ENCODE data around the gene MRO.
A peak's percentile ranks its signal among the peaks of the same experiment; 100 is the strongest.
"Not testable (repeated sequence)": the region's sequence is repeated elsewhere in the genome, so short reads cannot be mapped to it uniquely, and the experiment has no call there.

MRO gene

DNA sequence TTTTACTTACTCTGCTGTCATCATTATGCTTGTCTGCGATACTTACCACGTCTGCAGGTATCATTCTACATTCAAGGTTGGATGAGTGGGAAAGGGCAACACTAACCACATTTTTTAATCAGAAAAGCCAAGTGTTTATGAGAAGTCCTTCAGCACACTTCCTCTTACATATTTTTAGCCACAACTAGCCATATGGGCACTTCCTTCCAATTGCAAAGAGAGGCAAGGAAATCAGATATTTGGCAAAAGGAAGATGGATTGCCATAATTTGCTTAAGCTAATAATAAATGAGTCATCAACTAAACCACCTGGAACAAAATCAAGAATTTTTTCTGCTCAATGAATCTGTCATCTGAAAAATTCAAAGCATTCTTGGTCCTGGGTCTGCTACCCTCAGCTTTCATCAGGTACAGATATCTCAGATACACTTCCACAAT, 16.7 kb upstream of the MRO start:
- Histone ChIP-seq H3K4me1 (ENCODE audit: control insufficient read depth, insufficient read depth, low read length) (no peaks in the 10 kb centered on the region), H3K4me3 (ENCODE audit: low read length in 2 of 2) (no peak overlapping the region), H3K9me3 (ENCODE audit: control insufficient read depth in 2 of 2, low read length in 2 of 2) (no peaks in the 10 kb centered on the region), H3K27me3 (ENCODE audit: control insufficient read depth in 1 of 2, insufficient read depth in 2 of 2, low read length in 2 of 2) (peaks cover 0 to 2% of the 10 kb centered on the region in 2 donors), H3K36me3 (ENCODE audit: control insufficient read depth in 2 of 2, insufficient read depth in 2 of 2, low read length in 2 of 2) (no peaks in the 10 kb centered on the region), H3K27ac (ENCODE audit: low read length) (no peak overlapping the region), H3K9ac (ENCODE audit: low read length in 2 of 2) (no peak overlapping the region)

DNA sequence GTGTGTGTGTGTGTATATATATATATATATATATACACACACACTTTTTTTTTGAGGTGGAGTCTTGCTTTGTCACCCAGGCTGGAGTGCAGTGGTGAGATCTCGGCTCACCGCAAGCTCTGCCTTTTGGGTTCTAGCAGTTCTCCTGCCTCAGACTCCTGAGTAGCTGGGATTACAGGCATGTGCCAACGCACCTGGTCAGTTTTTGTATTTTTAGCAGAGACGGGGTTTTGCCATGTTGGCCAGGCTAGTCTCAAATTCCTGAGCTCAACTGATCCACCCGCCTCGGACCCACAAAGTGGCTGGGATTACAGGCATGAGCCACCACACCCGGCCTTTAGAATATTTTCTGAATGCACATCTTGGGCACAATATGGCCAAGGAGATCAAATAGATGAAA, 13.7 kb upstream of the MRO start:
- H3K36me3 ChIP-seq (ENCODE audit: control insufficient read depth in 2 of 2, insufficient read depth in 2 of 2, low read length in 2 of 2); H3K9ac ChIP-seq (ENCODE audit: low read length in 2 of 2); H3K9me3 ChIP-seq (ENCODE audit: control insufficient read depth in 2 of 2, low read length in 2 of 2); H3K4me1 ChIP-seq (ENCODE audit: control insufficient read depth, insufficient read depth, low read length); H3K27ac ChIP-seq (ENCODE audit: low read length); H3K4me3 ChIP-seq (ENCODE audit: low read length in 2 of 2); H3K27me3 ChIP-seq (ENCODE audit: control insufficient read depth in 1 of 2, insufficient read depth in 2 of 2, low read length in 2 of 2): not testable (repeated sequence)

DNA sequence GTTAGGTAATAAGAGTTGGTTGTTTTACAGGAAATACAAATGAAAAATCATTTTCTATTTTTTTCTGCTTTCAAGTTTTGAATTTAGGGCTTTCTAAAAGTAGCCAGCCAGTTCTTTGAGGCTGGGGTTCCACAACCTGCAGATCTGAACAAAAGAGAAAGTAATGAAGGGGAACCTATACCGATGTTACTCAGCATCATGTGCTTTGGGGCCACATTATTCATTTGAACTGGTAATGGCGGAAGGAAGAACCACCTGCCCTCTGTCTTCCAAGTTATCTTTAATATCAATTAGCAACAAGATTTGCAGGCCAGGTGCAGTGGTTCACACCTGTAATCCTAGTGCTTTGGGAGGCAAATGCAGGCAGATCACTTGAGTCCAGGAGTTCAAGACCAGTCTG, 12.9 kb upstream of the MRO start:
- Histone ChIP-seq H3K27ac (ENCODE audit: low read length) (no peak overlapping the region), H3K9me3 (ENCODE audit: control insufficient read depth in 2 of 2, low read length in 2 of 2) (no peaks in the 10 kb centered on the region), H3K9ac (ENCODE audit: low read length in 2 of 2) (no peak overlapping the region), H3K36me3 (ENCODE audit: control insufficient read depth in 2 of 2, insufficient read depth in 2 of 2, low read length in 2 of 2) (no peaks in the 10 kb centered on the region), H3K4me3 (ENCODE audit: low read length in 2 of 2) (no peak overlapping the region), H3K4me1 (ENCODE audit: control insufficient read depth, insufficient read depth, low read length) (no peaks in the 10 kb centered on the region), H3K27me3 (ENCODE audit: control insufficient read depth in 1 of 2, insufficient read depth in 2 of 2, low read length in 2 of 2) (no peaks in the 10 kb centered on the region)

DNA sequence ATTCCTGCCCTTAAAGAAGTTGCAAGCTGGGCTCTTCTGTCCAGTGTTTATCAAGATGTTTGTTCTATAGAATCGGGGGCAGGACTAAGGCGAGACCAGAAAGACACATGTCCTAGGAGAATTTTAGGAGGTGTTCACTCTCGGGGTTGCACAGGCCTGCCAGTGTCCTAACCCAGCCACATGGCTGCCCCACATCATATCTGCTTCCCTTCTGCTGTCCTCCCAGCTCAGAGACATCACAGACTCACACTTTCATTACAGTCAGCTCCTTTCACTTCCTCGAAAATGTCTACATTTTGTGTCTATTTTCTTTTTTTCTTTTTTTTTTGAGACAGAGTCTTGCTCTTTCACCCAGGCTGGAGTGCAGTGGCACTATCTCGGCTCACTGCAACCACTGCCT, 10.7 kb upstream of the MRO start:
- Histone ChIP-seq H3K9ac (ENCODE audit: low read length in 2 of 2) (no peak overlapping the region), H3K9me3 (ENCODE audit: control insufficient read depth in 2 of 2, low read length in 2 of 2) (no peaks in the 10 kb centered on the region), H3K27ac (ENCODE audit: low read length) (no peak overlapping the region), H3K4me3 (ENCODE audit: low read length in 2 of 2) (no peak overlapping the region), H3K27me3 (ENCODE audit: control insufficient read depth in 1 of 2, insufficient read depth in 2 of 2, low read length in 2 of 2) (no peaks in the 10 kb centered on the region), H3K4me1 (ENCODE audit: control insufficient read depth, insufficient read depth, low read length) (no peaks in the 10 kb centered on the region), H3K36me3 (ENCODE audit: control insufficient read depth in 2 of 2, insufficient read depth in 2 of 2, low read length in 2 of 2) (no peaks in the 10 kb centered on the region)

DNA sequence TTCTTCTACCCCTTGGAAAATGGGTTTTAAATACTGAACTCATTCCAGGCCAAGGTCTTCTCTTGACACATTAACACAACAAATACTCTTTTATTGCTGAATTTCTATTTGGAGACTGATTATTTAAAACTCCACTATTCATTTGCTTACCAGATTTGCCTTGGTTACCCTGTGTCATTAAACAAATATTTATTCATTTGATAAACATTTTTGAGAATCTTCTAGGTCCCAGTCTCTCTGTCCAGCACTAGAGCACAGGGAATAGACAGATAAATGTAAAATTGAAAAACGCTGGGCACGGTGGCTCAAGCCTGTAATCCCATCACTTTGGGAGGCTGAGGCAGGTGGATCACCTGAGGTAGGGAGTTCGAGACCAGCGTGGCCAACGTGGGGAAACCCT, 9.8 kb upstream of the MRO start:
- no peaks in the 10 kb centered on the region for H3K27me3 ChIP-seq (ENCODE audit: control insufficient read depth in 1 of 2, insufficient read depth in 2 of 2, low read length in 2 of 2)
- no peak overlapping the region for H3K27ac ChIP-seq (ENCODE audit: low read length)
- H3K4me1 ChIP-seq (ENCODE audit: control insufficient read depth, insufficient read depth, low read length) = no peaks in the 10 kb centered on the region
- no peaks in the 10 kb centered on the region for H3K36me3 ChIP-seq (ENCODE audit: control insufficient read depth in 2 of 2, insufficient read depth in 2 of 2, low read length in 2 of 2)
- no peak overlapping the region for H3K9ac ChIP-seq (ENCODE audit: low read length in 2 of 2)
- no peak overlapping the region for H3K4me3 ChIP-seq (ENCODE audit: low read length in 2 of 2)
- H3K9me3 ChIP-seq (ENCODE audit: control insufficient read depth in 2 of 2, low read length in 2 of 2) = no peaks in the 10 kb centered on the region

DNA sequence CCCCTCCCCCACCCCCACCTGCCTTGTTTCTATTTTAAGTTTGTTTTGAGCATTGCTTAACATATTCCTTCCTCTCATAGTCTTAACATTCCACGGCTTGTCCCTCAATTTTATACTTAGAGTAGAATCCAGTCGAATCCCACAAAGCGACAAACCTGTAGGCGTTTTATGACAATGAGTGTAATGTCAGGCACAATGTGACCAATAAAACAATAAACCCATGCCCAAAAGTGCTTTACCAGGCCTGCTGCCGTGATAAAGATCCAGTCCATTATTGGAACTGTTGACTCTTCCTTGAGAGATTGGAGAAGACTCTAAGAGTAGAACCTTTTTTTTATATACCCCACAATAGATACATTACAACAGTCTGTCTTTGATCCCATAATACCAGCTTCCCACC, 6.2 kb upstream of the MRO start:
- H3K36me3 ChIP-seq (ENCODE audit: control insufficient read depth in 2 of 2, insufficient read depth in 2 of 2, low read length in 2 of 2) = no peaks in the 10 kb centered on the region
- H3K4me3 ChIP-seq (ENCODE audit: low read length in 2 of 2) = no peak overlapping the region
- no peaks in the 10 kb centered on the region for H3K4me1 ChIP-seq (ENCODE audit: control insufficient read depth, insufficient read depth, low read length)
- H3K27ac ChIP-seq (ENCODE audit: low read length) = no peak overlapping the region
- no peak overlapping the region for H3K9ac ChIP-seq (ENCODE audit: low read length in 2 of 2)
- H3K9me3 ChIP-seq (ENCODE audit: control insufficient read depth in 2 of 2, low read length in 2 of 2) = no peaks in the 10 kb centered on the region
- no peaks in the 10 kb centered on the region for H3K27me3 ChIP-seq (ENCODE audit: control insufficient read depth in 1 of 2, insufficient read depth in 2 of 2, low read length in 2 of 2)

DNA sequence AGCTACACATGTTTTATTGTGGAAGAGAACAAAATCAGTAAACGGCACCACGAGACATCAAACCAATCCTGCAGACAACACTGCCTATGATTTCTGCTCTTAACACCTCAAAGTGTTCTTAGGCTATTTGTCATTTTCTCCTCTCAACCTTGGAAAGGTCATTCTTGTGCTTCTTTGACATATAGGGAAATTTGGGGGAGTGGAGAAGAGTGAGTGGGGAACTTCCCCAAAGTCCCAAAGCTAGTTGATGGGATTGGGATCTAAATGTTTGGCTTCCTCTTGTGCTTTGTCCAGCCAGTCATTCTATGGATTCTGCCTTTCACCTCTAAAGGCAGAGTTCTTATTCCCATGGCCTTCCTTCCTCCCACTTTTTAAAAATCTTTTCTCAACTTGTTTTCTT, 5.8 kb upstream of the MRO start:
- Histone ChIP-seq H3K27ac (ENCODE audit: low read length) (no peak overlapping the region), H3K4me1 (ENCODE audit: control insufficient read depth, insufficient read depth, low read length) (peaks cover under 1% of the 10 kb centered on the region), H3K9ac (ENCODE audit: low read length in 2 of 2) (no peak overlapping the region), H3K36me3 (ENCODE audit: control insufficient read depth in 2 of 2, insufficient read depth in 2 of 2, low read length in 2 of 2) (no peaks in the 10 kb centered on the region), H3K9me3 (ENCODE audit: control insufficient read depth in 2 of 2, low read length in 2 of 2) (no peaks in the 10 kb centered on the region), H3K4me3 (ENCODE audit: low read length in 2 of 2) (no peak overlapping the region), H3K27me3 (ENCODE audit: control insufficient read depth in 1 of 2, insufficient read depth in 2 of 2, low read length in 2 of 2) (no peaks in the 10 kb centered on the region)

DNA sequence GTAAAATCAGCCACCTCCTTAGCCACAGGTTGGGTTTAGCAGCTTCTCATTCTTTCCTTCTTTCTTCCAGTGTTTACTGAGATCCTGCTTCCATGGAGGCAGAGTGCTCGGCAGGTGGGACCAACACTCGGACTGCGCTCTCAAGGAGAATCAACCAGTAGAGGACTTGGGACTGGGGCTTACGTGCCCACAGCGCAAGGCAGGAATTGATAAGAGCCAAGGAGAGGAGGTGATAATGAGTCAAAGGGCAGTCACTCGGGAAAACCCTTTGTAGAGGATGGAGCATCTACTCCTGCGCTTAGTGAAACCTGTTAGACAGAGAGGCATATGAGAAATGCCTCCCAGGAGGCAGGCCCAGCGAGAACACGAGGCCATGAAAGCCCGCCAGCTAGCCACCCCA, 2.9 kb upstream of the MRO start:
- Histone ChIP-seq H3K4me1 (ENCODE audit: control insufficient read depth, insufficient read depth, low read length) (peaks cover 15% of the 10 kb centered on the region), H3K9me3 (ENCODE audit: control insufficient read depth in 2 of 2, low read length in 2 of 2) (no peaks in the 10 kb centered on the region), H3K4me3 (ENCODE audit: low read length in 2 of 2) (no peak overlapping the region), H3K27me3 (ENCODE audit: control insufficient read depth in 1 of 2, insufficient read depth in 2 of 2, low read length in 2 of 2) (no peaks in the 10 kb centered on the region), H3K36me3 (ENCODE audit: control insufficient read depth in 2 of 2, insufficient read depth in 2 of 2, low read length in 2 of 2) (no peaks in the 10 kb centered on the region), H3K27ac (ENCODE audit: low read length) (no peak overlapping the region), H3K9ac (ENCODE audit: low read length in 2 of 2) (no peak overlapping the region)

DNA sequence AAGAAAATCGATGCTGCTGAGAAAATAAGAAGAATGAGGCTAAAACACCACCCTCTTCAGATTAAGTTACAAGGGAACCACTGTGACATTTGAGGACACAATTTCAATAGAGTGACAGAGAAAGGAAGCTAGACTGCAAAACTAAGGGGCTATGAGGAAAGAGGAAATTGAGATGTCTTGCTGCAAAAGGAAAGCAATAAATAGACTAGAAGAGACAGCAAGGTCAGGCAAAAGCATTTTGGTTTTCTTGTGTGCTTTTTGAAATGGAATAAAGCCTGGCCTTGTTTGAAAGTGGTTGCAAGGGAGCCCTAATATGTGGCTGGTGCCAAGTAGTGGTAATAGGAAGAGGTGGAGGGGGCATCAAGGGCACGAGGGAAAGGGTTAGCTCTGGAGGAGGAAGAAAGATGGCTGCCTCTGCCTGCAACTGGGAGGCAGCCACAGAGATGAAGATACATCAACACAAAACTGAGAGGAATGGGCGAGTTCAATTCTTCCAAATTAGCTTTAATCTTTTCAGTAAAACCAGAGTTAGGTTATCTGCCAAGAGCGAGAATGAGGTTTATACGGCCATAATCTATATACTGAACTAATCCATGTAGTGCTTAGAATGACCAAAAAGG, 1.2 kb upstream of the MRO start:
- Histone ChIP-seq H3K36me3 (ENCODE audit: control insufficient read depth in 2 of 2, insufficient read depth in 2 of 2, low read length in 2 of 2) (no peaks in the 10 kb centered on the region), H3K27me3 (ENCODE audit: control insufficient read depth in 1 of 2, insufficient read depth in 2 of 2, low read length in 2 of 2) (no peaks in the 10 kb centered on the region), H3K4me3 (ENCODE audit: low read length in 2 of 2) (no peak overlapping the region), H3K9ac (ENCODE audit: low read length in 2 of 2) (no peak overlapping the region), H3K4me1 (ENCODE audit: control insufficient read depth, insufficient read depth, low read length) (peaks cover 15% of the 10 kb centered on the region), H3K27ac (ENCODE audit: low read length) (no peak overlapping the region), H3K9me3 (ENCODE audit: control insufficient read depth in 2 of 2, low read length in 2 of 2) (no peaks in the 10 kb centered on the region)

DNA sequence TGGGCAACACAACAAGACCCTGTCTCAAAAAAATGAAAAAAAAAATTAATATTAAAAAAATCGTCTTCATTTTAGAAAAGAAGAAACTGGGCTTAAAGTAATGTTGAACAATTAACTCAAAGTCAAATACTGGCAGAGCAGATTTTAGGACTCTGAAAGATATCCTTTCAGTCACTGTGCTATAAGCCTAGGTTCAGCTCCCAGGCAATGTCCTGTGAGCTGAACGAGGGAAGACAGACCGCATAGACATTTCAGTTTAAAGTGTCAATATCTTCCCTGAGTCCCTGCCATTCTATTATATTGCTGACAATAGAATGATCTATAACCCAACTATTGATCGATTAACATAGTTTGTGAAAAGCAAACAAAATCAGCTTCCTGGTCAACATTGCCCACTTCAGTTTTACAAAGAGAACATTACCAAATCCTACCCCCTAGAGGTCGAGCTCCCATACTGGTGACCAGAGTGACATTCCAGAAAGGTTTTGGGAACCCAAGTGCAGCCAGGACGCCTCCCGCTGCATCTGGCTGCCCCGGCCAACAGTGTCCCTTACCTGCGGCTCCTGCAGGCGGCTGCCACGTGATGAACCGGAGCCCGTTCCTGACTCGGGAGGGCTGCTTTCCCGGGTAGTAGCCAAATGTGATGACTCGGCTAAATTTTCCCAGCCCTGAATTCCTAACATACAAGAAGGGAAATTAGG, 639 bp downstream of the MRO start:
- Histone ChIP-seq H3K9me3 (ENCODE audit: control insufficient read depth in 2 of 2, low read length in 2 of 2) (no peaks in the 10 kb centered on the region), H3K9ac (ENCODE audit: low read length in 2 of 2) (peak overlapping the region in 1 of 2 donors; percentile 1), H3K4me1 (ENCODE audit: control insufficient read depth, insufficient read depth, low read length) (peaks cover 15% of the 10 kb centered on the region), H3K27ac (ENCODE audit: low read length) (no peak overlapping the region), H3K4me3 (ENCODE audit: low read length in 2 of 2) (peak overlapping the region; percentile 64 to 76), H3K27me3 (ENCODE audit: control insufficient read depth in 1 of 2, insufficient read depth in 2 of 2, low read length in 2 of 2) (no peaks in the 10 kb centered on the region), H3K36me3 (ENCODE audit: control insufficient read depth in 2 of 2, insufficient read depth in 2 of 2, low read length in 2 of 2) (no peaks in the 10 kb centered on the region)

DNA sequence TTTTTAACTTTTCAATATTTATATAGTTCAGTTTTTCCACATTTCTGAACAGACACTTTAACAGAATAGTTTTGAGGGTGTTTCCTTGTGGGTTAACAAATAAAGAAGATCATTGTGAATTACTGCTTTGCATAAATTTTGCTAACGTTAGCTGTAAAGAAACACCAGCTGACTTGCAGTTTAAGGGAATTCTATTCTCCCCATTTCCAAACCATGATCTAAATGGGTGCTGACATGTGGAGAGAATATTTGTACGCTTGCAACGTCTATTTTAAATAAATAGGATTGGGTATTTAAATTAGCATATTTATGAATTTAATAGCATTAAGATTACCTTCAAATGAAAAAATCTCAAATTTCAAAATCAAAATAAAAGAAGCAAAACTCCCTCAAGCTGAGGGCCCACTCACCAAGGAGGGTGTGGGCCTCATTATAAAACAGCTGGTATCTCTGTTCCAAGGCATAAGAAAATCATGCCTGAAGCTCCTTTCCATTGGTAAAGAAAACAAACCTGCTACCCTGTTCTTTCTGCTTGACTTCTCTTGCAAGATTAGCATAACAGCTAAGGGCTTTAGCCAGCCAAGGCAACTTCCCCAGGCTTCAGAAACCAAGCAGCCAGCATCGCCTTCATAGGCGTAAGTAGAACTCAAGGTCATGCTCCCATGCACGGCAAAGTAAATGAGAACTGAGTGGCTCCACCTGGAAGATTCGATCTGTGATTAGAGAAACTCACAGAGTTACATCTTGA, 3.2 kb downstream of the MRO start:
- no peaks in the 10 kb centered on the region for H3K36me3 ChIP-seq (ENCODE audit: control insufficient read depth in 2 of 2, insufficient read depth in 2 of 2, low read length in 2 of 2)
- no peaks in the 10 kb centered on the region for H3K9me3 ChIP-seq (ENCODE audit: control insufficient read depth in 2 of 2, low read length in 2 of 2)
- no peak overlapping the region for H3K27ac ChIP-seq (ENCODE audit: low read length)
- H3K4me3 ChIP-seq (ENCODE audit: low read length in 2 of 2) = no peak overlapping the region
- no peaks in the 10 kb centered on the region for H3K27me3 ChIP-seq (ENCODE audit: control insufficient read depth in 1 of 2, insufficient read depth in 2 of 2, low read length in 2 of 2)
- peaks cover 15% of the 10 kb centered on the region for H3K4me1 ChIP-seq (ENCODE audit: control insufficient read depth, insufficient read depth, low read length)
- H3K9ac ChIP-seq (ENCODE audit: low read length in 2 of 2) = no peak overlapping the region

Data from stomach smooth muscle (tissue), 2 donors.